AG09309 (cell line): ENCODE results near the gene LRRC8E.

Experiments
- DNase-seq: peaks from one replicate; pipeline ENCODE4 v3.0.0-alpha.2; 2010; ENCODE audit warnings: low read depth
- H3K4me3 ChIP-seq: 2 replicates; pipeline ENCODE4 v1.5.1; 2011; ENCODE audit warnings: mild to moderate bottlenecking, low read depth, low read length, moderate library complexity; ENCODE audit not compliant: control insufficient read depth
- TF ChIP-seq, protein P1 (sequence below): IDR thresholded peaks from 2 replicates; pipeline ENCODE4 v1.5.1; 2011; ENCODE audit warnings: mild to moderate bottlenecking, low read depth, low read length, inconsistent platforms; ENCODE audit not compliant: insufficient read depth, control insufficient read depth; ENCODE audit errors: missing control alignments

The LRRC8E gene

DNA sequence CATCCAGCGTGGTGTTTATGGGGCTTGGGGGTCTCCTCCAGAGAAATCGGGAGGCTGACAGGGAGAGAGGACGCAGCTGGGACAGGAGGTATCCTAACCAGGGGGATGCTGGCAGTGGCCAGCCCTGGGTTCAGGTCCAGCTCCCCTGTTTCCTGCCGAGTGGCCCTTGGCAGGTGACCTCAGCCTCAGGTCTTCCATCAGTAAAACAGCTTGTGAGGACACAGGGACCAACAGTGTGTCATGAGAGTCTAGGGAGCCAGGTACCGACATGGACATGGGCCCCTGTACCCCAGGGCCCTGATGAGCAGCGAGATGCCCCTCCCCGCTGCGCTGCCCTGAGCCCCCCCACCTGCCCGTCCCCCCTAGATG, 38.7 kb upstream of the LRRC8E start:
- TF ChIP-seq, protein P1, sequence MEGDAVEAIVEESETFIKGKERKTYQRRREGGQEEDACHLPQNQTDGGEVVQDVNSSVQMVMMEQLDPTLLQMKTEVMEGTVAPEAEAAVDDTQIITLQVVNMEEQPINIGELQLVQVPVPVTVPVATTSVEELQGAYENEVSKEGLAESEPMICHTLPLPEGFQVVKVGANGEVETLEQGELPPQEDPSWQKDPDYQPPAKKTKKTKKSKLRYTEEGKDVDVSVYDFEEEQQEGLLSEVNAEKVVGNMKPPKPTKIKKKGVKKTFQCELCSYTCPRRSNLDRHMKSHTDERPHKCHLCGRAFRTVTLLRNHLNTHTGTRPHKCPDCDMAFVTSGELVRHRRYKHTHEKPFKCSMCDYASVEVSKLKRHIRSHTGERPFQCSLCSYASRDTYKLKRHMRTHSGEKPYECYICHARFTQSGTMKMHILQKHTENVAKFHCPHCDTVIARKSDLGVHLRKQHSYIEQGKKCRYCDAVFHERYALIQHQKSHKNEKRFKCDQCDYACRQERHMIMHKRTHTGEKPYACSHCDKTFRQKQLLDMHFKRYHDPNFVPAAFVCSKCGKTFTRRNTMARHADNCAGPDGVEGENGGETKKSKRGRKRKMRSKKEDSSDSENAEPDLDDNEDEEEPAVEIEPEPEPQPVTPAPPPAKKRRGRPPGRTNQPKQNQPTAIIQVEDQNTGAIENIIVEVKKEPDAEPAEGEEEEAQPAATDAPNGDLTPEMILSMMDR, result no peak
- no peak overlapping the region for H3K4me3 ChIP-seq
- DNase-seq, result no peak

- no peak overlapping the region for H3K4me3 ChIP-seq
- TF ChIP-seq, protein P1, result no peak
- DNase-seq, result no peak
Measured at GRCh38 chr19:7850000-7850813, 38.1 kb upstream of the LRRC8E start.

DNA sequence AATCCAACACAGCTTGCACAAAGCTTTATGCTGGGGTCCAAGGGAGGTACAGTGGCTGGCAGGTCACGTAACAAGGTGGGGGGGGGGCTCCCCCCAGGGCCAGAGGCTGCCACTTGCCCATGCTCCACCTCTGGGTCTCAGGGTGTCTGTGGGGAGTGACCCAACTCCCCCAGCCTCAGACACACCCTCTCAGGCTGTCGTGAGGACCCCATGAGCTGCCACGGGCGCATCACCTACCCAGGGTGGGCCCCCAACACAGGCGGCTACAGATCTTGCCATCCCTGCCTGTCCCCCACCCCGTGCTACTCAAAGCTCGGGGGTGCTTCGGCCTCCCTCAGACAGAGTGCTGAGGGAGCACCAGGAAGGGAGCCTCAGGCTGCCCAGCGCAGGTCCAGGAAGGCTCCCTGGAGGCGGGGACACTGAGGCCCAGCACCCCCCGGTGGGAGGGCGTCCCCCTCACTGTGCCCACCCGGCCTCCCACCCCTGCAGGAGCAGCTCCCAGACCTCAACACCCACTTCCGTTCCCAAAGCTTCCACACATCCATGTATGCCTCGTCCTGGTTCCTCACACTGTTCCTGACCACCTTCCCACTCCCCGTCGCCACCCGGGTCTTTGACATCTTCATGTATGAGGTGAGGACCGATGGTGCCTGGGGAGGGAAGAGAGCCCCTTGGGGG, 37.2 kb upstream of the LRRC8E start:
- DNase-seq, result no peak
- H3K4me3 ChIP-seq, result no peak overlapping the region
- TF ChIP-seq, protein P1, result no peak

DNA sequence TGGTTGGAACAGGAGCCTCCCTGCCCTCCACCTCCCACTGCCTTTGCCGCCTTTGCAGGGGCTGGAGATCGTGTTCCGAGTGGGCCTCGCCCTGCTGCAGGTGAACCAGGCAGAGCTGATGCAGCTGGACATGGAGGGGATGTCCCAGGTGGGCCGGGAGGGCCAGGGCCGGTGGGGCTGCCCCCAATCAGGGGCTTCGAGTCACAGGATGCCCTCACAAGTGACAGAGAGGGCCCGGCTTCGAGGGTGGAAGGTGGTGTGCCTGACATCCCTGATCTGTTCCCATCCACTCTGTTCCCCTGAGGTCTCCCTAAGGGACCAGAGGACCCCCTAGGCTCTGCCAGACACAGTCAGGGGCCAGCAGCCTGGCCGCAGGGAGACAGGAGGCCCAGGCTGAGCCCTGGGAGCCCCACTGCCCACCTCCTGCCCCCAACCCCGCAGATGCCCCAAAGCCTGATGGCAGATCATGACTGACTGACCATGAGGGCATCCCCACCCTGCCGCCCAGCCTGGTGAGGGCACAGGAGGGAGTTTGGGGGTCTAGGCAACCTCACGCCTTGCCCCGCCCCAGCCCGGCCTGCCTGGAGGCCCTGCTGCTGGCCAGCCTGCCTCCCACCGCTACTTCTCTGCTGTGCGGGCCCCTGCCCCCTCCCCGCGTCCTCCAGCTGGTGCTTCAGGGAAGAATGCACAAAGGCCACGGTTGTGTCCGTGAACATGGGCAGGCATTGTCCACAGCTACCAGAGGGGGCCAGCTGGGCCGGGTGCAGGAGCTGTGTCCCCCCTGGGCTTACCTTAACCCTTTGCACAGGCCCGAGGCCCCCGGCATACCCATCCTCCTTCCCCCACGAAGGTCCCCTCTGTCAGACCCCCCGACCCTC, 36.4 kb upstream of the LRRC8E start:
- DNase-seq, result no peak
- TF ChIP-seq, protein P1, result no peak
- H3K4me3 ChIP-seq, result no peak overlapping the region

DNA sequence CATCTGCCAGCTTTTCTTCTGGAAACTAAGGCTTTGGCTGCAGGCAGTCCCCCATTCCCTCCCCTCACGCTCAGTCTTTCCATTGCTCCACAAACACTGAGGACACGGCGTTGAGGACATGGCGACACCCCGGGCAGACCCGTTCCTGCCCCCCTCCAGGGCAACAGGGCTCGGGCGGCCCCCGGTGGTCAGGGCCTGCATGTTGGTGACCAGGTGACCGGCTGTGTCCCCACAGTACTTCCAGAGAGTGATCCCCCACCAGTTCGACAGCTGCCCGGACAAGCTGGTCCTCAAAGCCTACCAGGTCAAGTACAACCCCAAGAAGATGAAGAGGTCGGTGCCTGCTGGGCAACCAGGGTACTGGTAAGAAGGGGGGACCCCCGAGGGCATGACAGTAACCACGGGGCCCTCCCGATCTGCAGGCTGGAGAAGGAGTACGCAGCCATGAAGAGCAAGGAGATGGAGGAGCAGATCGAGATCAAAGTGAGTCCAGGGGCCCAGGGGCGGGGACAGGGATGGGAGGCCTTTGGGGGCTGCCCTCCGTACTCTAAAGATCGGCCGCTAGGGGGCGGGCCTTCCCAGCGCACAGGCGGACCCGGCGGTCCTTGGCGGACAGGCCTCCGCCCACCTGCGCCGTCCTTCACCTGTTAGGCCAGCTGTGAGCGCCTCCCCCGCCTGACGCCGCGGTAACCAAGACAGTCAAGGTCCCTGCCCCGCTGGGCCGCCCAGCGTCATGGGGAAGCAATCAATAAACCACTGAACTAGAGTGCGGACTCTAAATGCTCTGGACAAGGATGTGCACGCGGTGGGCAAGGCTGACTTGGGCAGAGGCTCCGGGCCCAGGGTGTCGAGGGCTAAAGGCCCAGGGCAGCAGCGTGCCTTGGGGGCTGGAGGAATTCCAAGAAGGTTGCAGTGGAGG, 35.2 kb upstream of the LRRC8E start:
- TF ChIP-seq, protein P1, result peak; percentile 81

More for the DNA sequence above, 35.2 kb upstream of the LRRC8E start:
- H3K4me3 ChIP-seq, result no peak overlapping the region
- DNase-seq, result no peak
